ENCODE measurements around the gene LDAH.
"Not testable (repeated sequence)": the region's sequence is repeated elsewhere in the genome, so short reads cannot be mapped to it uniquely, and the experiment has no call there.

The LDAH gene

GRCh38 chr2:20722592-20723240, 100.2 kb downstream of the LDAH start:
- DNase-seq (ENCODE audit: low spot score): no peak

- DNase-seq (ENCODE audit: low spot score): no peak
Measured at GRCh38 chr2:20717641-20718040, 105.3 kb downstream of the LDAH start.

- not testable (repeated sequence) for DNase-seq (ENCODE audit: low spot score)
Measured at GRCh38 chr2:20716164-20716563, 106.7 kb downstream of the LDAH start.

- DNase-seq (ENCODE audit: low spot score): not testable (repeated sequence)
Measured at GRCh38 chr2:20714412-20714811, 108.5 kb downstream of the LDAH start.

GRCh38 chr2:20713585-20713984, 109.3 kb downstream of the LDAH start:
- not testable (repeated sequence) for DNase-seq (ENCODE audit: low spot score)

- not testable (repeated sequence) for DNase-seq (ENCODE audit: low spot score)
Measured at GRCh38 chr2:20711641-20712040, 111.3 kb downstream of the LDAH start.

- DNase-seq (ENCODE audit: low spot score): no peak
Measured at GRCh38 chr2:20707601-20708000, 115.3 kb downstream of the LDAH start.

GRCh38 chr2:20706786-20707185, 116.1 kb downstream of the LDAH start:
- DNase-seq (ENCODE audit: low spot score): no peak

- no peak for DNase-seq (ENCODE audit: low spot score)
Measured at GRCh38 chr2:20706217-20706616, 116.7 kb downstream of the LDAH start.

- DNase-seq (ENCODE audit: low spot score): no peak
Measured at GRCh38 chr2:20704886-20705285, 118.0 kb downstream of the LDAH start.

GRCh38 chr2:20702563-20702962, 120.3 kb downstream of the LDAH start:
- DNase-seq (ENCODE audit: low spot score): no peak

- no peak for DNase-seq (ENCODE audit: low spot score)
Measured at GRCh38 chr2:20698916-20699613, 123.8 kb downstream of the LDAH start.

- no peak for DNase-seq (ENCODE audit: low spot score)
Measured at GRCh38 chr2:20697322-20697934, 125.5 kb downstream of the LDAH start.

- no peak for DNase-seq (ENCODE audit: low spot score)
Measured at GRCh38 chr2:20696366-20696765, 126.5 kb downstream of the LDAH start.

GRCh38 chr2:20693317-20693716, 129.6 kb downstream of the LDAH start:
- DNase-seq (ENCODE audit: low spot score): no peak

GRCh38 chr2:20692081-20692480, 130.8 kb downstream of the LDAH start:
- DNase-seq (ENCODE audit: low spot score): peak; percentile 16

- DNase-seq (ENCODE audit: low spot score): no peak
Measured at GRCh38 chr2:20691076-20691734, 131.7 kb downstream of the LDAH start.

- DNase-seq (ENCODE audit: low spot score): no peak
Measured at GRCh38 chr2:20689428-20690264, 133.3 kb downstream of the LDAH start.

- DNase-seq (ENCODE audit: low spot score): no peak
Measured at GRCh38 chr2:20687260-20687832, 135.6 kb downstream of the LDAH start.

GRCh38 chr2:20684581-20685063, 138.3 kb downstream of the LDAH start:
- DNase-seq (ENCODE audit: low spot score): no peak

GRCh38 chr2:20682167-20682920, 140.6 kb downstream of the LDAH start:
- DNase-seq (ENCODE audit: low spot score): no peak

Data from COLO829 (cell line).